Activated CD8-positive, alpha-beta memory T cell treated with anti-CD3 and anti-CD28 coated beads, Interleukin-2, amount 50 U/mL, for 1 hour (primary cell): Measurements from ENCODE around the gene COX4I1.

Experiments used
- DNase-seq: peaks from one replicate; pipeline ENCODE4 v3.0.0-alpha.2; 2020; ENCODE audit errors: extremely low read depth

Gene COX4I1

DNA sequence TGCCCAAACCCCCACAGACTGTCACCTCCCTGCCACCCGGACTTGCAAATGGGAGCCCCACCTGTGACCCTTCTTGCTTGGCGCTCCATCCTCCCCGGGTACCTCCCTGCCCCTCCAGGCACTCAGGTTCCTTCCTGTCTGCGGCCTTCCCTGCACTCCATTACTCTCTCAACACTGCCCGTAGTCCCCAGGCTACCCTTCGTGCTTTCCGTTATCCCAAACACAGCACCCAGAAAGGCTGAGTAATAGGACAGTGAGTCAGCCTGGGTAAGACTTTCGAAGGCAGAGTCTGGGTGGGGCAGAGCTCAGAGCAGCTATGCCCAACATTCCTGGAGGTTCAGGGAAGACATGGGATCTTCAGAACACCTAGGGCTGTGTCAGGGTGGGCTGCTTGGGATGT lies 32.0 kb upstream of the COX4I1 start:
- DNase-seq = no peak

DNA sequence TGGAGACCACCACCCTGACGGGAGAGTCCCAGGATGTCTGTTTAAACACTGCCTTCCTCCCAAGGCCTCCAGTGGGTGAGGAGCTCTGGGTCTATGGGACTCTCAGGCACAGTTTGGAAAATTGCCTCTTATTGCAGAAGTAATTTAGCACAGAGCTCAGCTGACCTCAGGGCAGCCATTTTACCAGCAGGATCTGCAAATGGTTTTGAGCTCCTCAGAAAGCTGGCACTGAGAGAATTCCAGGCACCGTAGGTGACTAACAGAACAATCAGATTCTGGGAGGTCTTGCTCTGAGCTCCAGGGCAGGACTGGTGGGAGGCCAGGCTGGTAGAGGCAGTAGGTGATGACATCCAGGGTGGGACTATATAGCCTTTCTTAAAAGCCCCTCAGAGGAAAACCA lies 31.3 kb upstream of the COX4I1 start:
- DNase-seq = no peak

DNA sequence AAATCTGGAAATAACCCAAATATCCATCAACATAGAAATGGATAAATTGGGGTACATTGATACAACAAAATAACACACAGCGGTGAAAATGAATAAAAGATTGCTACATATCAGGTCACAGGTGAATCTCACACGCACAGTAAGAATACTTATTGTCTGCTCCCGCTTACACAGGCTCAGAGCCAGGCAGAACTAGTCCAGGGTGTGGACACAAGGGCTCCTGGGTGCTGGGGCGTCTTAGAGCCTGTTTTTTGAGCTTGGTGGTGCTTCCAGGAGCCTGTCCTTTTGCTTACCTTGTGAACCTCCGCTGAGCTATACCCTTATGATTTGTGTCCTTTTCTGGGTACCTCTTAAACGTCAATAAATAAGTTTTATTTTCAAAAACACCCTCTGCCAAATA lies 28.8 kb upstream of the COX4I1 start:
- no peak for DNase-seq

DNA sequence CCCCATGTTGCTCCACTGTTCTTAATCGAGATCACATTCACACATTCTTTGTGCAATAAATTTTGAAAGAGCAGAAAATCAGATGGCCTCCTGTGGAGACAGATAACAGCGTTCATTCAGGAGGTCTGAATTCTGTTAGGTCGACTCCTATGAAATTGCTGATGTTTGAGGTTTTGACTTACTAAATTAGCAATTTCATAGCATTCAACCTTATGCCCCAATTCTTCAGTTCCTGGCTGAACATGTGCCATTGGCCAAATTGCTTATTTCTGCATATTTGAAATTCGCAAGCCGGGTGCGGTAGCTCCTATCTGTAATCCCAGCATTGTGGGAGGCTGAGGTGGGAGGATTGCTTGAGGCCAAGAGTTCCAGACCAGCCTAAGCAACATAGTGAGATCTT lies 26.5 kb upstream of the COX4I1 start:
- DNase-seq = no peak

DNA sequence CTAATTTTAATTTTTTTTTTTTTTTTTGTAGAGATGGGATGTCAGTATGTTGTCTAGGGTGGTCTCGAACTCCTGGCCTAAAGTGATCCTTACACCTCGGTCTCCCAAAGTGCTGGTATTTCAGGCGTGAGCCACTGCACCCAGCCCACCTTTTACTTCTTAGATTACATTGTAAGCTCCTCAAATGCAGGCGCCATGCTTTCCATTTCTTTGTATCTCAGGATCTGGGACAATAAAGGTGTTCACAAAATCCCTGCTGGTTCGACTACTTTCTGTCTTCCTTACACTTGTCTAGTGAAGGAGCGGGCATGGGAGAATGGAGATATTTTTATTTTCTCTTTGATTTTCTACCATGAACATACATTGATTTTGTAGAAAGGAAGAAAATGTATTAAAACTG lies 25.4 kb upstream of the COX4I1 start:
- DNase-seq = no peak

GRCh38 chr16:85774811-85775210 lies 24.7 kb upstream of the COX4I1 start:
- DNase-seq = no peak

GRCh38 chr16:85777583-85778310 lies 21.7 kb upstream of the COX4I1 start:
- DNase-seq = no peak

DNA sequence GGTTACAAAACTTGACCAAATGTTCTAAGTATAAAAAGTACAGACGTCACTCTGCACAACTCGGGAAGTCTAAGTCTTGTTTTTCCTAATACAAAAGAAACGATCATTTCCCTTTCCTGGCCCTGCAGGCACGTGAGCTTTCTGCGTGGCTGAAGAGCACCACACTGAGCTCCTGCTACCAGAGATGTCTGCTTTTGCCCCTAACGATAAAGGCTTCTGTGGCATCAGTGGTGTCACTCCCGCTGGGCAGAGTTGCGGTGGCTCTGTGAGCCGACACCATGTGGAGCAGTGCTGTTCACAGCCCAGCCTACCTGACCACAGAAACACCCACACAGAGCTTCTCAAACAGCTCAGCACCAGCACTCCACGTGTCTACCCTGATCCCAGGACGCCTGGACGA lies 20.6 kb upstream of the COX4I1 start:
- DNase-seq = no peak

GRCh38 chr16:85780281-85780680 lies 19.2 kb upstream of the COX4I1 start:
- no peak for DNase-seq

- no peak for DNase-seq
Observed at GRCh38 chr16:85781156-85781555, 18.3 kb upstream of the COX4I1 start.

- no peak for DNase-seq
Observed at GRCh38 chr16:85781695-85782370, 17.7 kb upstream of the COX4I1 start.

- DNase-seq = no peak
Observed at GRCh38 chr16:85782451-85782850, 17.0 kb upstream of the COX4I1 start.

- no peak for DNase-seq
Observed at GRCh38 chr16:85783441-85783840, 16.1 kb upstream of the COX4I1 start.

- no peak for DNase-seq
Observed at GRCh38 chr16:85784813-85785212, 14.7 kb upstream of the COX4I1 start.

GRCh38 chr16:85785927-85786326 lies 13.6 kb upstream of the COX4I1 start:
- no peak for DNase-seq

GRCh38 chr16:85788819-85789218 lies 10.7 kb upstream of the COX4I1 start:
- DNase-seq = no peak

DNA sequence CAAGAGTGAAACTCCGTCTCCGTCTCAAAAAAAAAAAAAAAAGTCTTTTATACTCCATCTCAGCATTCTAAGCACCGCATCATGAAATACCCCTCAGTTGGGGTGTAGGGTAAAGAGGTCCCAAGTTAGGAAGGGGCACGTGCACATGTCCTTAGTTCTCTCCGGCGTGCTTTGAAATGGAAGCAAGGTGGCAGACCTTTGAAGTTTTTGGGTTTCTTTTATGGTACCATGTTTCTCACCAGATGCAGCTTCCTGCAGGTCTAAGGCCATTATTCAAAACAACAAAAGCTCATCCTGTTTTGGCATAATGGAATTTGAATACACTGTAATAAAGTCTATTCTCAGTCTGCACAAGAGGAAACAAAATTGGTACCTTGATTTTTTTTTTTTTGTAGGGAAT lies 9.7 kb upstream of the COX4I1 start:
- DNase-seq = no peak

- no peak for DNase-seq
Observed at GRCh38 chr16:85793662-85794298, 5.7 kb upstream of the COX4I1 start.

DNA sequence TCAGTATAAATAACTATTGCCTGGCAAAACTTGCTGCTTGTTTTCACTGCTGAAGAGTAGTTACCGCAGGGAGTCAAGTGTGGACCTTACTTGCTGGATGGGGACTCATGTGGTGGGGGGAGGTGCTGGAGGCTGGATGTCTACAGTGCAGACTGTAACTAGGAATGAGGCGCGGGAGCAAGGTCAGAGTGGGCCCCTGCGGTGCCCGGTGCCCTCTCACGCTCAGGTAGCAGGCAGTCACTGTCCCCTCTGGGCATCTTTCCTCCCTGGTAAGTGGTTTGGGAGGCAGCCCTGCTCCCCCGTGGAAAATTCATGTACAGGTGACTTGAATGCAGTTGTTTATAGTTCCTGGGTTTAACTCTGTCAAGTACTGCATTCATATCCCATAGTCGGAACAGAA lies 4.8 kb upstream of the COX4I1 start:
- no peak for DNase-seq

GRCh38 chr16:85796152-85796551 lies 3.3 kb upstream of the COX4I1 start:
- DNase-seq = no peak

- no peak for DNase-seq
Observed at GRCh38 chr16:85796599-85796998, 2.9 kb upstream of the COX4I1 start.

- no peak for DNase-seq
Observed at GRCh38 chr16:85798283-85798776, 1.2 kb upstream of the COX4I1 start.

DNA sequence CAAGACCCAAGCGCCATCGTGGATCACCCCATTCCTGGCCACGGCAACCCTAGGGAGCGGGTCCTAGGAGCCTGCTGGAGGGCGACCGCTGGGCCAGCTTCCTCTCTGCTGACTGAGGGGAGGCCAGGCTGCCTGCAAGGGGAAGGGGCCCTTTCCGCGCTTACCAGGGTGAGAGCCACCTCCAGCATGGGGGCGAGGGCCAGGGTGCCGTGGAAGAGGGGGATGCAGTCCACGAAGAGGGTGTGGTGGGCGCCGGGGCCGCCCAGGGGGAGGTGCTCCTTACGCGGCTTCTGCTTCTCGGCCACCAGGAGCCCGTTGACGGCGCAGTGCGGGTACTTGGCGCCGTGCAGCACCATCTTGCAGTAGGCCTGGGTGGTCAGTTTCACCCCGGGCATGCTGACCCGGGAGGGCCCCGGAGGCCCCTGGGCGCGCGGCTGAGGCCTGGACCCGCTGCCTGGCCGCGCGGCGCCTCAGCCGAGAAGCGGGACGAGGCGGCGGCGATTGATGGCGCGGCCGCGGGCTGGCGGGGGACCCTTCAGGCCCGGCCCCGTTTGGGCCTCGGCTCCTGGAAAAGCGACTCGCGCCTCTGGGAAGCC lies 496 bp upstream of the COX4I1 start:
- DNase-seq = no peak
